HepG2 (cell line): ENCODE measurements around the gene MYLK. TPM values are rescaled to one million over a fixed set of nuclear protein-coding genes. Genes with fewer than 3 reads are reported as not detected.

Experiments
- ATAC-seq: fragments of 200-7000 bp; cut with Tn5 transposase; 3 replicates; pipeline ENCODE4 v1.9.1; 2020; ENCODE audit warnings: mild to moderate bottlenecking, moderate library complexity
- BruUV-seq: library from RNA; stranded (reverse); fragments of 400-500 nt; replicated peaks from 2 replicates; lab custom pipeline; 2021; lab: Mats Ljungman, UMichigan
- CTCF ChIA-PET: fragments of 300-600 bp; formaldehyde crosslinking; extraction: SDS; loops from one replicate; lab custom pipeline; 2021; ENCODE audit warnings: low total read pairs, inconsistent platforms, low intra/inter-chr PET ratio; lab: Yijun Ruan, JAX
- POLR2A ChIA-PET: fragments of 350-600 bp; sonication (Branson Sonifier 250); formaldehyde crosslinking; loops from one replicate; lab custom pipeline; 2020; ENCODE audit warnings: antibody characterized with exemption, inconsistent platforms; lab: Yijun Ruan, JAX
- DNase-seq: peaks from one replicate; pipeline ENCODE4 v3.0.0-alpha.2; 2015; ENCODE audit warnings: low spot score
- FAIRE-seq: peaks from 3 replicates; lab custom pipeline; 2011; peaks lifted over from hg19 to GRCh38; lab: Jason Lieb, UNC
- H2AFZ ChIP-seq: one replicate; pipeline ENCODE4 v1.6.1; 2011; ENCODE audit warnings: low read length, inconsistent platforms
- H3K27ac ChIP-seq: fragments of 300-600 bp; 3 replicates; pipeline ENCODE4 v1.8.0; 2011; ENCODE audit warnings: mixed run types, mild to moderate bottlenecking, mixed read lengths, low read length, inconsistent platforms; ENCODE audit not compliant: insufficient read depth; ENCODE audit errors: extremely low read length
- H3K27me3 ChIP-seq, 2 experiments: fragments of 200-600 bp in 1 of 2; 2 replicates in 1 of 2; 3 replicates in 1 of 2; pipeline versions ENCODE4 v1.6.0 to v1.8.0; 2011; ENCODE audit warnings: low read length in 2 of 2, mild to moderate bottlenecking in 2 of 2, moderate library complexity in 2 of 2, inconsistent platforms in 1 of 2; ENCODE audit not compliant: insufficient read depth in 2 of 2, control insufficient read depth in 1 of 2
- H3K36me3 ChIP-seq, 2 experiments: fragments of 200-600 bp in 1 of 2; replicated peaks in 1 of 2; 2 replicates in 1 of 2; 3 replicates in 1 of 2; pipeline versions ENCODE4 v1.5.1 to v1.8.0; 2011; ENCODE audit warnings: low read length in 2 of 2, inconsistent platforms in 1 of 2; ENCODE audit not compliant: insufficient read depth in 2 of 2, control insufficient read depth in 1 of 2
- H3K4me1 ChIP-seq: 2 replicates; pipeline ENCODE4 v1.5.1; 2012; ENCODE audit warnings: low read length, inconsistent platforms; ENCODE audit not compliant: insufficient read depth
- H3K4me2 ChIP-seq: 2 replicates; pipeline ENCODE4 v1.6.0; 2011; ENCODE audit warnings: low read depth, low read length, inconsistent platforms
- H3K4me3 ChIP-seq, 3 experiments: fragments of 200-600 bp in 1 of 3; sonication (generic), shearing (Covaris generic) in 1 of 3; replicated peaks in 1 of 3; 2 replicates each; pipeline ENCODE4 v1.5.1; 2011 to 2016; ENCODE audit warnings: low read length in 3 of 3, inconsistent platforms in 2 of 3, low read depth in 2 of 3, mild to moderate bottlenecking in 2 of 3, control low read depth in 1 of 3, mixed read lengths in 1 of 3; ENCODE audit not compliant: insufficient read depth in 1 of 3
- H3K79me2 ChIP-seq: one replicate; pipeline ENCODE4 v1.6.1; 2011; ENCODE audit warnings: low read length, inconsistent platforms; ENCODE audit not compliant: insufficient read depth
- H3K9ac ChIP-seq: 2 replicates; pipeline ENCODE4 v1.6.0; 2011; ENCODE audit warnings: mild to moderate bottlenecking, low read depth, low read length, inconsistent platforms; ENCODE audit not compliant: insufficient read depth
- H3K9me3 ChIP-seq: 2 replicates; pipeline ENCODE4 v1.5.1; 2012; ENCODE audit warnings: mild to moderate bottlenecking, low read length
- H4K20me1 ChIP-seq: 2 replicates; pipeline ENCODE4 v1.6.0; 2011; ENCODE audit warnings: inconsistent platforms, mild to moderate bottlenecking, low read length, moderate library complexity; ENCODE audit not compliant: insufficient read depth
- ATF7-NPFF ChIP-seq: sonication (generic); formaldehyde crosslinking; IDR thresholded peaks from 2 replicates; pipeline ENCODE4 v1.8.1; 2023; ENCODE audit warnings: mild to moderate bottlenecking, low read depth, missing genetic modification reagents, moderate library complexity
- BCL6 ChIP-seq: IDR thresholded peaks from 2 replicates; pipeline ENCODE4 v1.6.1; 2016; ENCODE audit warnings: missing genetic modification reagents, missing compliant biosample characterization
- FOXP4 ChIP-seq: sonication (generic); formaldehyde crosslinking; IDR thresholded peaks from 2 replicates; pipeline ENCODE4 v1.4.0; 2020; ENCODE audit warnings: missing genetic modification reagents
- GABPB1 ChIP-seq: IDR thresholded peaks from 2 replicates; pipeline ENCODE4 v1.6.1; 2016; ENCODE audit warnings: mild to moderate bottlenecking, missing genetic modification reagents, moderate library complexity, missing compliant biosample characterization
- HDAC2 ChIP-seq: sonication (generic); formaldehyde crosslinking; IDR thresholded peaks from 2 replicates; pipeline ENCODE4 v1.4.0; 2020; ENCODE audit warnings: missing genetic modification reagents
- HDAC6 ChIP-seq: fragments of 200-600 bp; sonication (generic); IDR thresholded peaks from 2 replicates; pipeline ENCODE4 v1.7.0; 2017; ENCODE audit warnings: mild to moderate bottlenecking, antibody characterized with exemption, low read length, low read depth
- MIXL1 ChIP-seq: IDR thresholded peaks from 2 replicates; pipeline ENCODE4 v1.6.1; 2016
- POLR2AphosphoS5 ChIP-seq: IDR thresholded peaks from 2 replicates; pipeline ENCODE4 v1.6.1; 2012; ENCODE audit warnings: low read depth, low read length
- TCF12 ChIP-seq, 2 experiments: fragments of 450-650 bp in 1 of 2; sonication (generic) in 1 of 2; formaldehyde crosslinking in 1 of 2; IDR thresholded peaks; 2 replicates each; pipeline versions ENCODE4 v1.6.1 to v1.8.0; 2017 to 2022; ENCODE audit warnings: antibody characterized with exemption in 1 of 2, mild to moderate bottlenecking in 1 of 2, missing genetic modification reagents in 1 of 2, moderate library complexity in 1 of 2
- ZBTB7B ChIP-seq: sonication (generic); formaldehyde crosslinking; IDR thresholded peaks from 2 replicates; pipeline ENCODE4 v1.4.0; 2020; ENCODE audit warnings: missing genetic modification reagents
- ZFP36 ChIP-seq: fragments of 150-350 bp; IDR thresholded peaks from 2 replicates; pipeline ENCODE4 v1.6.1; 2018; ENCODE audit warnings: borderline replicate concordance, low read length, low read depth; ENCODE audit not compliant: partially characterized antibody
- ZNF124 ChIP-seq: sonication (generic); formaldehyde crosslinking; IDR thresholded peaks from 2 replicates; pipeline ENCODE4 v1.4.0; 2020; ENCODE audit warnings: missing genetic modification reagents
- ZNF207 ChIP-seq: fragments of 450-650 bp; IDR thresholded peaks from 2 replicates; pipeline ENCODE4 v1.6.1; 2016; ENCODE audit warnings: antibody characterized with exemption, borderline replicate concordance
- ZNF225 ChIP-seq: sonication (generic); formaldehyde crosslinking; IDR thresholded peaks from 2 replicates; pipeline ENCODE4 v1.4.0; 2020; ENCODE audit warnings: mild to moderate bottlenecking, missing genetic modification reagents
- ZSCAN12 ChIP-seq: sonication (generic); formaldehyde crosslinking; IDR thresholded peaks from 2 replicates; pipeline ENCODE4 v1.9.0; 2021; ENCODE audit warnings: mild to moderate bottlenecking, missing genetic modification reagents
- WGBS: methylation state at CpG from one replicate; pipeline ENCODE4 v1.1.6; 2017; ENCODE audit warnings: low lambda C conversion rate; 5-methylcytosine and 5-hydroxymethylcytosine counted together
- in situ Hi-C: cut with HindIII; loops from 2 replicates; pipeline ENCODE4 v1.10.0; 2017; ENCODE audit warnings: low pct_unique_long_range_greater_than_20kb; ENCODE audit not compliant: extremely low pct_ligation_motif_present
- intact Hi-C: fragments of 100-400 bp; cut with micrococcal nuclease; formaldehyde crosslinking; loops from one replicate; pipeline ENCODE4 v1.10.0; 2022; ENCODE audit not compliant: unreplicated experiment
- polyA plus RNA-seq, 8 experiments: library from polyadenylated mRNA; depleted of rRNA in 3 of 8; stranded (reverse) in 7 of 8; unstranded in 1 of 8; fragments of >200 nt; fragmentation: Illumina TruSeq in 4 of 8; extraction: Trizol in 4 of 8; gene quantifications; 2 replicates each; pipeline versions ENCODE4 v1.2.1 to v1.2.3, GENCODE V29; 2011 to 2016; ENCODE audit warnings: low read depth in 4 of 8, missing spikeins in 1 of 8, mixed read lengths in 1 of 8; ENCODE audit not compliant: insufficient read depth in 1 of 8
- total RNA-seq, 5 experiments: library from RNA; depleted of rRNA; stranded (reverse); fragments of >200 nt; fragmentation: Illumina TruSeq; extraction: Trizol; gene quantifications; 2 replicates each; pipeline ENCODE4 v1.2.3, GENCODE V29; 2016; ENCODE audit warnings: low read depth in 1 of 5

Gene MYLK
- total and polyA plus RNA-seq, 2 of the 13 experiments (the other 11 are each of a cell fraction or from before 2014, with no cell fraction given): 10.6 to 34.9 TPM

GRCh38 chr3:123782488-123782887, 101.6 kb downstream of the MYLK start:
- H3K4me2 ChIP-seq: no peak overlapping the region
- ATAC-seq: no peak
- ChIA-PET POLR2A (interaction anchor here (1.5 kb wide), 1 partner anchor 17 kb away, joined by 7 read pairs; no protein-coding TSS in a partner anchor), CTCF (no interaction called here)
- peaks cover 57% of the 10 kb centered on the region for H3K4me1 ChIP-seq
- DNase-seq: no peak
- no peaks in the 10 kb centered on the region for H4K20me1 ChIP-seq
- peak overlapping the region; percentile 56 for H3K27ac ChIP-seq
- H3K9me3 ChIP-seq: no peaks in the 10 kb centered on the region
- H3K36me3 ChIP-seq: peaks cover 1 to 6% of the 10 kb centered on the region in 2 experiments; a peak in 4 of 5 replicates
- intact Hi-C loops: loop anchor here (2.0 kb wide), 1 partner anchor 28 kb away; no protein-coding TSS in a partner anchor
- no peak overlapping the region for H3K4me3 ChIP-seq
- 97% methylated on average over 4 of the region's 4 CpGs for WGBS
- no peak for TF ChIP-seq POLR2AphosphoS5
- TF ChIP-seq ATF7-NPFF (CRISPR knock-in tag): no peak
- TF ChIP-seq ZSCAN12: no peak
- no peak for TF ChIP-seq BCL6 (CRISPR knock-in tag)
- no peak for TF ChIP-seq ZBTB7B (CRISPR knock-in tag)
- TF ChIP-seq, all 625 proteins: peak for 0
- no TSS peak for BruUV-seq
- no peak overlapping the region for H3K9ac ChIP-seq
- H3K27me3 ChIP-seq: no peaks in the 10 kb centered on the region
- no peak overlapping the region for H2AFZ ChIP-seq
- H3K79me2 ChIP-seq: peaks cover 25% of the 10 kb centered on the region
- in situ Hi-C loops: no loop called here
- FAIRE-seq: no peak

- CTCF ChIA-PET: no interaction called here
- no peak overlapping the region for H3K27ac ChIP-seq
- no peaks in the 10 kb centered on the region for H3K9me3 ChIP-seq
- H3K9ac ChIP-seq: no peak overlapping the region
- H2AFZ ChIP-seq: no peak overlapping the region
- no peak for ATAC-seq
- 97% methylated on average over 6 of the region's 6 CpGs for WGBS
- no peaks in the 10 kb centered on the region for H3K27me3 ChIP-seq
- no peak overlapping the region for H3K4me3 ChIP-seq
- H3K79me2 ChIP-seq: peaks cover 29% of the 10 kb centered on the region
- H4K20me1 ChIP-seq: no peaks in the 10 kb centered on the region
- no peak for FAIRE-seq
- TF ChIP-seq HDAC2 (CRISPR knock-in tag) (no peak), HDAC6 (no peak), TCF12 (IDR thresholded peaks at IDR 0.05) (no peak), TCF12 (CRISPR knock-in tag; IDR thresholded peaks at IDR 0.05) (no peak), ZNF225 (CRISPR knock-in tag) (no peak), GABPB1 (no peak), ZNF207 (no peak), ZFP36 (no peak), FOXP4 (CRISPR knock-in tag) (no peak), ZNF124 (CRISPR knock-in tag) (no peak), MIXL1 (CRISPR knock-in tag) (no peak)
- no TSS peak for BruUV-seq
- intact Hi-C loops (loop anchor here (2.0 kb wide), 1 partner anchor 27 kb away; no protein-coding TSS in a partner anchor), in situ Hi-C loops (no loop called here)
- H3K36me3 ChIP-seq: no peaks in the 10 kb centered on the region; a peak in 2 of 5 replicates
- H3K4me2 ChIP-seq: no peak overlapping the region
- H3K4me1 ChIP-seq: peaks cover 57% of the 10 kb centered on the region
- POLR2A ChIA-PET: no interaction called here
- DNase-seq: no peak
These were observed 102.4 kb downstream of the MYLK start for GRCh38 chr3:123781571-123782275.
